ENCODE results near the gene DNAJB13.

The DNAJB13 gene

DNA sequence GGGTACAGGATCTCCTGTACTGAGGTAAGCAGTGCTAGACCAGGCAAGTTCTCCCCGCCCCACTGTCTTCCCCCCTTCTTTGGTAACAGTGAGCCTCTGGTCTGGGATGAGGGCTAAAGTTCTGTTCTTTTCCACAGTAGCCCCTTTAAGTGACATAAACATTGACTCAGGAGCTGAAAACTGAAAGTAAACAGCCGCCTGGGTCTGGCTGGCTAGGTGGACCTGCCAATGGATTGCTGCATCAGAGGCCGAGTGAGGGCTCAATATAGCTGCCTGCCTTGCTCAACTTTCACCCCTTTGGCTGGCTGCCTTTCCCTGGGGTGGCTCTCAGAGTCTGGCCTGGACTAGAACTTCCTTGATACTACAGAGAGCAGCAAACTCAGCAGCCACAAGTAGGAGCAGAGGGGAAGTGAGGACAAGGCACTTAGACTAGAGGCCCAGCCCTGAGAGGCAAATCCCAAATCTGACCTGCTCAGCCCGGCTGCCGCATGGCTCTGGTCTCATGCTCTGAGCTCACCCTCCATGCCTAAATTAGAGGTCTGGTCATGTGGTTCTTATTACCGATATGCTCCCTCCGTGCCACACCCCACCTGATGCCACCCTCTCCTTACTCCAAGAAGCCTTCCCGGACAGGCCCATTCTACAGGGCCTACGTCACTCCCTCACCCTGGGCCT, 67.6 kb downstream of the DNAJB13 start:
- DNase-seq, result no peak

DNA sequence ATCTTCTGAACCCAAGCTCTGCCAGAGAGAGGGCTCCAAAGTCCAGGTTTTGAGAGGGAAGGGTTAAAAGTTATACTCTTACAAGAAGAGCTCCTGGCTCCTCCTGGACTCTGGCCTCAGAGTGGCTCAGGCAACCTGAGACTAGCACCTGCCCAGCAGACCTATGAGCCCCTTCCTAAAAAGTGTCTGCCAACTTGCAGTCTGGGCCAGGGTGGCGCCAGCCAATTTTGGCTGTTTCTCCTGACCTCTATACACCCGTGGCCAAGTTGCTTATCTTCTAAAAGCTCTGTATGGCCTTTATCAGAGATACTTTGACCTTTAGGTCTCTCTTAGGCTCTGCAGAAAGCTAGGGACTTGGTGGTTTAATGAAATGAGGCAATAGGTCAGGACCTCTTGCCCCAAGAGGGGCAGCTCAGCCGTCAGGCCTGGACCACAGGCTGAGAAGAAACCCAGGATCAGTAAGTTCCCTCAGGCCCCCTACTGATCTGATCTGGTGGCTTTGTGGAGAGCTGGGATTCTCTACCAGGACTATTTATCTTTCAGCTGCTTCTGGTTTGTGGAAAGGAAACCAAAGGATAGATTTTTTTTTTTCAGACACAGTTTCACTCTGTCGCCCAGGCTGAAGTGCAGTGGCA, 68.4 kb downstream of the DNAJB13 start:
- DNase-seq, result no peak

DNA sequence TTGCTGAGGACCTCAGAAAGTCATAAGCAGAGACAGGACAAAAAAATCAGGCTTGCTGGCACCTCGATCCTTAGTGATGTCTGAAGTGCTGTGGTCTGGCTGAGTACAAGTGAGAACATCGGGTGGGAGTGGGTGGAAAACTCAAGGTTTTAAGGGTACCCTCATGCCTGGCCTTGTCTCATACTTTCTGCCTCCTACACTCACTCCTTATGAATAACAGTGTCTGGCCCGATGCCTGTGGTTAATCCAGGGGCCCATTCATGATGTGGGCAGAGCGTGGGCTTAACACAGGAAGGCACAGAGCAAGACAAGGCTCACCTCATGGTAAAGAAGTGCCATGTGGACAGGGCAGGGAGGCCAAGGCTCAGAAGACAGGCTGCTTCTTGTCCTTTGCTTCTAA, 69.0 kb downstream of the DNAJB13 start:
- peak in 1 of 5 donors; percentile 50 for DNase-seq
